HG03066 (cell line): ENCODE data around the gene DKKL1.
"Not testable (repeated sequence)": the region's sequence is repeated elsewhere in the genome, so short reads cannot be mapped to it uniquely, and the experiment has no call there.

Experiments
- ATAC-seq: cut with Tn5 transposase; IDR thresholded peaks from one replicate; pipeline ENCODE4 v1.9.1; 2021; ENCODE audit warnings: low read depth; ENCODE audit not compliant: unreplicated experiment

Gene DKKL1

DNA sequence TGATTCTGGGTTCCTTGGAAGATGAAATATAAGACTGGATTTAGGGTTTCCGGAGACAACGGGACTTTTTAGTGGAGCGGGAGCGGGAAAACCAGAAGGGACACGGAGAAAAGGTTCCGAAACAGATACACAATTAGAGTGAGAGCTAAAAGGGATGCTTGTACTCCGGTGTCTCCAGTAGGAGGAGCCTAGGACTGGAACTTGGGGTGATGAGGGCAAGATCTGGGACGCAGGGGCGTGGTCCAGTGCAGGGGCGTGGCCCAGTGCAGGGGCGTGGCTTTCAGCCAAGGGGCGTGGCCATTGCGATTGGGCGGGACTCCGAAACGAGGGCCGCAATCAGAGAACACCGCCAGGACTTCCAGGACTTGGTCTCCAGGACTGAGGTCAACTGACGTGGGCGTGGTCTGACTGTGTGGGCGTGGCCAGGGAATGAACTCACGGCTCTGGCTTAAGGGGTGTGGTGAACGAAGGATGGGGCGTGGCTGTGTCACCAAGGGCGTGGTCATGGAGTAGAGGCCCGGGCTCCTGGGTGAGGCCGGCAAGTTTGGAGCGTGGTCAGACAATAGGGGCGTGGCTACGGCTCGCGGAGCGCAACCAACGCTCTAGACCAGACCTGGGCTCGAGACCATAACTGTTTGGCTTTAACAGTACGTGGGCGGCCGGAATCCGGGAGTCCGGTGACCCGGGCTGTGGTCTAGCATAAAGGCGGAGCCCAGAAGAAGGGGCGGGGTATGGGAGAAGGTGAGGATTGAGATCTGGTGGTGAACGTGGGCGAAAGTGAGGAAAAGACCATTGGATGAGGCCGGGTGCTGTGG lies at the start of gene DKKL1:
Gene DKKL1, plus strand, starts transcription at position 610 of the 815 bp plus-strand sequence. Its CDS starts 122 bp downstream, at position 732.
- no peak for ATAC-seq

DNA sequence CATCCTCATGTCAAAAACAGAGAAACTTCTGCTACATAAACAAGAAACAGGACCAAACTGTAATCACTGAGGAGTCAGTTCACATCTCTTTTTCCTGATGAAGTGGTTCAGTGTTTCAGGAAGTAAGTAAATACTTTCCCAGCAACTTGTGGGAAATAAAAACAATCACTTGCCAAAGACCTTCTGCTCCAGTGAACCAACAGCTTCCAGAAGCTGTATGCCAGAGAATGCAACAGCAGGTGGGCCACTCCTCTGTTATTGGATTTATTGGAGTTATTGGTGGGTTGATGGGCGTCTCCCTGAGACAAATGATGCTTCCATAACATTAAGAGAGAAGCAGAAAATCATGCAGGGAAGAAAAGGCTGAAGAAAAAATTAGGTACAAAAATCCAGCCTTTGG lies 48.6 kb upstream of the DKKL1 start:
- ATAC-seq = no peak

DNA sequence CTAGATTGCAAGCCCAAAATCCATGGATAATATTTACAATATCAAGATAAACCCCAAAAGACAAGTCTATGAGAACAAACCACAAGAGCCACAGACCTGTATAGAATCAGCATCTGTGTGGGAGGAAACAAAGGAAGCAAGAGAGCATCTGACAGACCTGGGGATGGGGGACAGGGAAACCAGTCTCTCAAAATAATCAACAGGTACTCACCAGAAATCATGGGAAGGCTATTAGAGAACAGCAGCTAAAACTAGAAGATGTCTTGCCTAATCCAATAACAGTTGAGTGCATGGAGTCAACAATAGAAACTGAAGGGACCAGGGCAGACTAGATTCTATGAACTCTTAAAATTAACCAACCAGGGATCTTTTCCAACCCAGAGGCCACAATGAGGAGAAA lies 47.4 kb upstream of the DKKL1 start:
- no peak for ATAC-seq

DNA sequence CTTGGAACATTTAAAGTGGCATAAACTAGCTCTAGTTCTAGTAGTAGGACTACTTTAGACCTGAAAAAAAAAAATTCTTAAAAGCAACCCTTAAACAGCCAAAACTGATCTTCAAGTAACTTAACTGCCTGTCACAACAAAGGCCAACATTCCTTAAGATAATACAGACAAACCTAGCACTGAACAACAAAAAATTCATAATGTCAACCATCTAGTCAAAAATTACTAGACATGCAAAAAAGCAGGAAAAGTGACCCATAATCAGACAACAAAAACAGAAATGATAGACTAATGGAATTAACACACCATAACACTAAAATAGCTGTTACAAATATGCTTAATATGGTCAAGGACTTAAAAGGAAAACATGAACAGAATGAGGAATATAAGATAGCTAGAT lies 45.4 kb upstream of the DKKL1 start:
- ATAC-seq = no peak

DNA sequence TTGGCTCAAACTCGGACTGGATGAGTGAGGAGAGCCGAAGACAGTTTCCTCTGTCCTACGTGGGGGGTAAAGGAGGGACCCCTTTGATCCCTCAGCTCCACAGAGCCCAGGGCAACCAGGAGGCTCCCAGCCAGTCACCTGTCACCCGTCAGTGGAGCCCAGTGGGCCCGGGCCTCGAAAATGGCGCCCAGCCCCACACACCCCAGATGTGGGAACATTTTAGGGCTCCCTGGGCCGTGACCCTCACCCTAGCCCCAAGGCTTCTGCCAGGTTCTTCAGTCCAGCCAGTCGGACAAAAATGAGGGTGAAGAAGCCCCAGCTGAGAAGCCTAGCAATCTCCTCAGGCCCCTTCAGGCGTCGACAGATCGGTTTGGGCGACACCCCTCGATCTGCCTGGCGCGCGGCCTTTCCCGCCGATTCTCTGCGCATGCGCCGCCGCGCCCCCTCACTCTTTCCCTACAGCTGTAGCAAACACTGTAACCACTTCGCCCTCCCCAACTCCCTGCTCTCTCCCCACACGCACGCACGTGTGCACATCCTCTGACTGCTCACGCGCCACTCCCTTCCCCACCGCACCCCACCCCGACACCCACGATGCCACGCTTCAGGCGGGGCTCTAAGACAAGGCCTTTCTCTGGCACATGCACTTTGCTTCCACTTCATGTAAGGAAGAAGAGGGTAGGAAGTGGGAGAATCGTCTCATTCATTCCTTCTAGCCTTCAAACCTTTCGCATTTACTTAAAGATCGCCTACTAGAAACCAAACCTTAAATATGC lies 38.7 kb upstream of the DKKL1 start, which contains the start of gene SLC6A16:
Gene SLC6A16, minus strand, starts transcription at position 391 of the 776 bp plus-strand sequence. CDS start 13,844 bp downstream, outside the sequence.
- no peak for ATAC-seq

DNA sequence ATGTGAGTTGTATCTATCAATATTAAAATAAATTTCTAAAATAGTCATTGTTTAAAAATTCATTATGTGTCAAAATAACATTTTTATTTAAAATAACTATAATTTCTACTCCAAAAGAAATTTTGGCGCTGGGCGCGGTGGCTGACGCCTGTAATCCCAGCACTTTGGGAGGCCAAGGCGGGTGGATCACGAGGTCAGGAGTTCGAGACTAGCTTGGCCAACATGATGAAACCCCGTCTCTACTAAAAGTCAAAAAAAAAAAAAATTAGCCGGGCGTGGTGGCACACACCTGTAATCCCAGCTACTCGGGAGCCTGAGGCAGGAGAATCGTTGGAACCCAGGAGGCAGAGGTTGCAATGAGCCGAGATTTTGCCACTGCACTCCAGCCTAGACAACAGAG lies 37.9 kb upstream of the DKKL1 start:
- not testable (repeated sequence) for ATAC-seq

DNA sequence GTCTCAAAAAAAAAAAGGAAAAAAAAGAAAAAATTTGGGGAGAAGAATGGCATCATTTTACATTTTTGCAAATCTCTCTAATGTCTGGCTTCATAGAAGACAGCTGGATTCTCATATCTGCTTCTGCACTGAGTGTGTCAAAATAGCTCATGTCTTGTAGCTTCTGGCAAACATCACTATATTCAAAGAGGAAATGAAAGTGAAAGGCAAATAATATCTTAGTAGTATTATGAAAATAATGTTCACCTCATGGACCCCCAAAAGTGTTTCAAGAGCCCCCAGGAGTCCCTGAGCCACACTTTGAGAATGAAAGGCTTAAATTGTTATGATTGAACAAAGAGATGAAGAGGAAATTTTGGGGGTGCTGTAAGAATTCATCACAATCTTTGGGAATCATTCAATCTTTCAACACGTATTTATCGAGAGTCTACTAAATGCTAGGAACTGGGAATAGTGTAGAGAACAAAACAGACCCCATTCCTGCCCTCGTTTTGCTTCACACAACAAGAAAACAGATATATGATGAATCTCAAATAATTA lies 37.4 kb upstream of the DKKL1 start:
- no peak for ATAC-seq

DNA sequence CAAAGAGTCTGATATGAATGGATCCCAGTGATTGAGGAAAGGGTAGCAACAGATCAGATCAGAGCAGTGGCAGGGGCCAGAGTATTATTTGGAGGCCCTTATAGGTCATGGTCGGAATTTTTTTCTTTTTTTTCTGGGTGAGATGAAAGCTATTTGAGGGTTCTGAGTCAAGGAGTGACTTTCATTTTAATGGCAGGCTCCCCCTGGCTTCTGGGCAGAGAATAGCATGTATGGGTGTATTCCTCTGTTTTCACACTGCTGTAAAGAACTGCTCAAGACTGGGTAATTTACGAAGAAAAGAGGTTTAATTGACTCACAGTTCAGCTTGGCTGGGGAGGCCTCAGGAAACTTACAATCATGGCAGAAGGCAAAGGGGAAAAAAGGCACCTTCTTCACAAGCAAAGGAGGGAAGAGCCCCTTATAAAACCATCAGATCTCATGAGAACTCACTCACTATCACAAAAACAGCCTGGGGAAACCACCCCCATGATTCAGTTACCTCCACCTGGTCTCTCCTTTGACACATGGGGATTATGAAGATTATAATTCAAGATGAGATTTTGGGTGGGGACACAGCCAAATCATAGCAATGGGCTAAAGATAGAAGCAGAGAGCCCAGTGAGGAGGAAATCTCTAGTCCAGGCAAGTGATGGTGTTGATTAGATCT lies 35.7 kb upstream of the DKKL1 start:
- ATAC-seq = no peak

DNA sequence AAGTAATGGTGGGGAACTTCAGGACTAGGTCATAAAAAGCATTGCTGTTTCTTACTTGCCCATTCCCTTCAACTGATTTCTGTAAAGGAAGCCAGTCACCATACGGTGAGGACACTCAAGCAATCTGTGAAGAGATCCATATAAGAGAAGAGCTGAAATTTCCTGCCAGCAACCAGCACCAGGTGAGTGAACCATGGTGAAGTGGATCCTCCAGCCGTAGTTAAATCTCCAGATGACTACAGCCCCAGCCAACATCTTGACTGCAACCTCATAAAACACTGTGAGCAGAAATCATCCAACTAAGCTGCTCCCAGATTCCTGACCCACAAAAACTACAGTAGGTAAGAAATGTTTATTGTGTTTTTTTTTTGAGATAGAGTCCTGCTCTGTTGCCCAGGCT lies 34.9 kb upstream of the DKKL1 start:
- ATAC-seq = no peak

DNA sequence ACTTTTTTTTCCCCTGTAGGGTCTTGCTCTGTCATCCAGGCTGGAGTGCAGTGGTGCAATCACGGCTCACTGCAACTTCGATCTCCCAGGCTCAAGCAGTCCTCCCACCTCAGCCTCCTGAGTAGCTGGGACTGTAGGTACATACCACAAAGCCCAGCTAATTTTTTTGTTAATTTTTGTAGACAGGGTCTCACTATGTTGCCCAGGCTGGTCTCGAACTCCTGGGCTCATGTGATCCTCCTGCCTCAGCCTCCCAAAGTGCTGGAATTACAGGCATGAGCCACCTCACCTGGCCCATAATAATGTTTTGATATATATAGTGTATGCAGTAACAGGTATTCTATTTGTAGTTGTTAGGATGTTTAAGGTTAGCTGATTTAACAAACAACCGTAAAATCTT lies 32.5 kb upstream of the DKKL1 start:
- ATAC-seq = not testable (repeated sequence)

DNA sequence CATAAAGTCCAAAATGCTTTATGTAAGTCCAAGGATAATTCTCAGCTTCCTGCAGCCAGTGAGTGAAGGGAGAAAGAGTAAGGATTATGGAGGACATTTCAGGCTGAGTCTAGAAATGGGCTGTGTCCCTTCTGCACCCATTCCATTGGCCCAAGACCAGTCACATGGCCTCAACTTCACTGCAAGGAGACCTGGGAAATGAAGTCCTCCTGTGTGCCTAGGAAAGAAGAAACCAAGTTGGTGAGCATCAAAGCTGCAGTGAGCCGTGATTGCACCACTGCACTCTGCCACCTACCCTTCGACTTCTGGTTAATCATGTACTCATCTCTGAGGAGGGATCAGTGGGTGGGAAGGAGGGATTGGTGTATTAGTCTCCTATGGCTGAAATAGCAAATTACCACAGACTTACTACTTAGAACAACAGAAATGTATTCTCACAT lies 32.0 kb upstream of the DKKL1 start:
- ATAC-seq = peak; percentile 37

DNA sequence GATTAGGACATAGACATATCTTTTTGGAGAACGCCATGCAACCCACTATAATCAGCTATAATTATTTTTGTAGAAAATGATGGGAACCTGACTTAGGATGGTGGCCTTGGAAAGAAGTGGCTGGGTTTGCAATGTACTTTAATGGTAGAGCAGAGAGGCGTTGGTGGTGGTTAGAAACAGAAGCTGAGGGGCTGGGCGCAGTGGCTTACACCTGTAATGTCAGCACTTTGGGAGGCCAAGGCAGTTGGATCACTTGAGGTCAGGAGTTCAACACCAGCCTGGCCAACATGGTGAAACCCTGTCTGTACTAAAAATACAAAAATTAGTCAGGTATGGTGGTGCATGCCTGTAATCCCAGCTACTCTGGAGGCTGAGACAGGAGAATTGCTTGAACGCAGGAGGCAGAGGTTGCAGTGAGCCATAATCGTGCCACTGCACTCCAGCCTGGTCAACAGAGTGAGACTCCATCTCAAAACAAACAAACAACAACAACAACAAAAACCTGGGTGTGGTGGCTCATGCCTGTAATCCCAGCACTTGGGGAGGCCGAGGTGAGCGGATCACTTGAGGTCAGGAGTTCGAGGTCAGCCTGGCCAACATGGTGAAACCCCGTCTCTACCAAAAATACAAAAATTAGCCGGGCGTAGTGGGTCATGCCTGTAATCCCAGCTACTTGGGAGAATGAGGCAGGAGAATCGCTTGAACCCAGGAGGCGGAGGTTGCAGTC lies 30.8 kb upstream of the DKKL1 start:
- not testable (repeated sequence) for ATAC-seq

DNA sequence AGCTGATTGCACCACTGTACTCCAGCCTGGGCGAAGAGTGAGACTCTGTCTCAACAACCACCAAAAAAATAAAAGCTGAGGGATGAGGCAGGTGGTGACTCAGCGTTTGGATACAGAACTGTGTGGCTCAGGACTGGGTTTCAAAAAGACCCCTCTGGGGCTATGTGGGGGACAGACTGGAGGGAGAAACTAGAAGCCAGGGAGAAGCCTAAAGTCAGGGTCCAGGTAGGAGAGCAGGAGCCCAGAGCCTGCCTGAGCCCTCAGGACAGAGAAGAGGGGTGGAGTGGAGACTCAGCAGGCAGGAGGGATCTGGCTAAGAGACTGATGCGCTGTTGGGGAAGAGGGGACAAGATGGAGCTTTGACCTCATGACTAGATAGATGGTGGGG lies 30.3 kb upstream of the DKKL1 start:
- no peak for ATAC-seq

DNA sequence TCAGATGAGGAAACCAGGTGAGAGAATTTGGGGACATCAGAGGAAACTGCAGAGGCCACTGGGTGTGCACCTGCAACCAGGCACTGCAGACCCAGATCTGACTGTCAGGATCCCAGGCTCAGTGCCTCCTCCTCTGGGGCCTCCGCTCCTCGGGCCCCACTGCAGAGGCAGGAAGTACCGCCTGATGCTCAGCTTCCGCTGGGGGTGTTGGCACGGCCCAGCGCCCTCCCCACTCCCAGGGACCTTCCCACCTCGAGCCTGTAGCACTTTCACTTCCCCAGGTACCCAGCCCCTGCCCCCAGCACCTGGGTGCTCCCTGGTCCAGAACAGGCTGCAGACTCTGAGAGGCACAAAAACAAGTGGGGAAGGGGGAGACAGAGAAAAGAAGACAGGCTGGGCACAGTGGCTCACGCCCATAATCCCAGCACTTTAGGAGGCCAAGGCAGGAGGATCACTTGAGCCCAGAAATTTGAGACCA lies 29.8 kb upstream of the DKKL1 start:
- ATAC-seq = no peak

DNA sequence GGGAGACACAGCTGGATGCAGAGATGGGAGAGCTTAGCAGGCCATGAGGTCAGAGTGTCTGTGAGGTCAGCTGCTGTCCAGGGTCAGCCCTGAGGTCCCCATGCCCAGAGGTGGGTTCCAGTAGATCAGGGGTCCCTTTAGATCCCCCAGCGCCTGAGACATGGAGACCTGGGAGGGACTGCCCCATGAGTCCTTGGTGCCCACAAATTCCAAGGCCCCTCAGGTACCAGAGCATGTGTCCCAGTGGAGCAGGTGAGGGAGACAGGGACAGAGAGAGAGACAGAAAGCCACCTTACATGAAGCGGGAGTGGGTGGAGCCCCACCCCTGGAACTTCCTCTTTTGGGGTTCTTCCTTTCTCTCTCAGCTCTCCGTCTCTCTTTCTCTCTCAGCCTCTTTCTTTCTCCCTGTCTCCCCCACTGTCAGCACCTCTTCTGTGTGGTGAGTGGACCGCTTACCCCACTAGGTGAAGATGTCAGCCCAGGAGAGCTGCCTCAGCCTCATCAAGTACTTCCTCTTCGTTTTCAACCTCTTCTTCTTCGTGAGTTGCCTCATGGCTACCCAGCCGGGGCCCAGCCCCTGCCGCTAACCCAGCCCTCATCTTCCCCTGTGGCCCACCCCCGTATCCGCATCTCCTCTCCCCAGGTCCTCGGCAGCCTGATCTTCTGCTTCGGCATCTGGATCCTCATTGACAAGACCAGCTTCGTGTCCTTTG lies 28.4 kb upstream of the DKKL1 start, which contains the start of gene CD37:
Gene CD37, plus strand, starts transcription at position 336 of the 713 bp plus-strand sequence. Its CDS starts 135 bp downstream, at position 471.
- no peak for ATAC-seq

DNA sequence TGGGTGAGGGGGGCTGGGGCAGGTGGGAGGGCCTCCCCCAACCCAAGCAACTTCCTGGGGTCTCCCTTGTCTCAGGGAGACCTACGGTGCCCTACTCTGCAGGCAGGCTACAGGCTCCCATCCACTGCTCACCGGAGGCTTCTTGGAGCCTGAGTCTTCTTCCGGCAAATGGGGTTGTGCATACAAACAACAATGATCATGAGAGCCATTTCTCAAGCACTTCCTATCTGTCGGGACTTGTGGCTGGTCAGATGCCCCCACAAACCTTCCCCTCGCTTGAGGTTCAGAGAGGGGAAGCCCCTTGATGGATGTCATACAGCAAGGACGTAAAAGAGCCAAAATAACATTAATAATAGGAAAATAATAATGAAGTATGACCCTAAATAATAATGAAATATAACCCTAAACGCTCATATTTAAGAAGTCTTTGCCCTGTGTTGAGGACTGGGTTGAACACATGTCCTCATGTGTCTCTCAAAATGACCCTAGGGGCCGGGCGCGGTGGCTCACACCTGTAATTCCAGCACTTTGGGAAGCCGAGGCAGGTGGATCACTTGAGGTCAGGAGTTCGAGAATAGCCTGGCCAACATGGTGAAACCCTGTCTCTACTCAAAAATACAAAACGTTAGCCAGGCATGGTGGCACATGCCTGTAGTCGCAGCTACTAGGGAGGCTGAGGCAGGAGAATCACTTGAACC lies 27.7 kb upstream of the DKKL1 start:
- ATAC-seq = no peak

DNA sequence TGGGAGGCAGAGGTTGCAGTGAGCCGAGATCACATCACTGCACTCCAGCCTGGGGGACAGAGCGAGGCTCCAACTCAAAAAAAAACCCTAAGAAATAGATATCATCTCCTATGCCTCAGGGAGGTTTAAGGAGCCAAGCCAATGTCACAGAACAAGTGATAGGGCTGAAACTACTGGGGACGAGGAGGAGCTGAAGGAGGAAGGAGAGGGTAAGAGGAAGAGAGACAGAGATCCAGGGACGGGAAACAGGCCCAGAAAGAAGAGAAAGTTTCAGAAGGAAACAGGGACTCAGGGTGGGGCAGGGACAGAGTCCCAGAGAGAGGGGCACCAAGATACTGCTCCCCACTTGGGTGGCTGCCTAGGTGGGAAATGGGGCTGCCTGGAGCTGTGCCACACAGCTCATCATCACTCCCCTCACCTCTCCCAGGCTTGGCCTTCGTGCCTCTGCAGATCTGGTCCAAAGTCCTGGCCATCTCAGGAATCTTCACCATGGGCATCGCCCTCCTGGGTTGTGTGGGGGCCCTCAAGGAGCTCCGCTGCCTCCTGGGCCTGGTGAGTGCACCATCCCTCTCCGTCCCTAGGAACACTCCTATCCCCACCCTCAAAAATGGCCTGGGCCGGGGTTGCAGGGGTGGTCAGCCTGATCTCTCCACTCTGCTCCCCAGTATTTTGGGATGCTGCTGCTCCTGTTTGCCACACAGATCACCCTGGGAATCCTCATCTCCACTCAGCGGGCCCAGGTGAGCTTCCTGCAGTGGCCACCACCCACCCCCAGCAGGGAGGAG lies 27.0 kb upstream of the DKKL1 start:
- no peak for ATAC-seq
